ENCODE results near the gene TTLL11. TPM values are rescaled to one million over a fixed set of nuclear protein-coding genes. Genes with fewer than 3 reads are reported as not detected.

TTLL11 gene
- total RNA-seq, 3 donors from 2014 or later: 6.0 to 22.2 (median 6.4) TPM

DNA sequence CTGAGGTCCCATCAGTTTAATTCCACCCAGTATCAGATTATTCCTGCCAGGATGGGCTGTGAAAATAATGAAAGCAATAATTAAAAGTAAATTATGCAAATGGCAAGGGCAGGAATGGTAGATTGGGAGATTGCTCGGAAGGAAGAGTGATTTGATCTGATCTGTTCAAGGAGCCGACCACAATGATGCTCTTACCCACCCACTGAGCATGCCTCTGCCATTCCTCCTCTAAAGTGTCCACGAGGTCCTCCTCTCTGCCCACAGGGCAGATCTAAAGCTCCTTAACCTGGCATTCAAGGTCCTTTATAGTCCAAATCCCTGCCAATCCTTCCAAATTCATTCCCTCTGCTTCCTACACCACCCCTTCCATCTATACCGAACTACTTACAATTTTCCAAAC, 147.8 kb downstream of the TTLL11 start:
- TF ChIP-seq, protein P1, sequence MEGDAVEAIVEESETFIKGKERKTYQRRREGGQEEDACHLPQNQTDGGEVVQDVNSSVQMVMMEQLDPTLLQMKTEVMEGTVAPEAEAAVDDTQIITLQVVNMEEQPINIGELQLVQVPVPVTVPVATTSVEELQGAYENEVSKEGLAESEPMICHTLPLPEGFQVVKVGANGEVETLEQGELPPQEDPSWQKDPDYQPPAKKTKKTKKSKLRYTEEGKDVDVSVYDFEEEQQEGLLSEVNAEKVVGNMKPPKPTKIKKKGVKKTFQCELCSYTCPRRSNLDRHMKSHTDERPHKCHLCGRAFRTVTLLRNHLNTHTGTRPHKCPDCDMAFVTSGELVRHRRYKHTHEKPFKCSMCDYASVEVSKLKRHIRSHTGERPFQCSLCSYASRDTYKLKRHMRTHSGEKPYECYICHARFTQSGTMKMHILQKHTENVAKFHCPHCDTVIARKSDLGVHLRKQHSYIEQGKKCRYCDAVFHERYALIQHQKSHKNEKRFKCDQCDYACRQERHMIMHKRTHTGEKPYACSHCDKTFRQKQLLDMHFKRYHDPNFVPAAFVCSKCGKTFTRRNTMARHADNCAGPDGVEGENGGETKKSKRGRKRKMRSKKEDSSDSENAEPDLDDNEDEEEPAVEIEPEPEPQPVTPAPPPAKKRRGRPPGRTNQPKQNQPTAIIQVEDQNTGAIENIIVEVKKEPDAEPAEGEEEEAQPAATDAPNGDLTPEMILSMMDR (IDR thresholded peaks at IDR 0.05): no peak
- intact Hi-C loops (cut with DNase I, micrococcal nuclease): no loop called here
- H3K9me3 ChIP-seq: no peaks in the 10 kb centered on the region

DNA sequence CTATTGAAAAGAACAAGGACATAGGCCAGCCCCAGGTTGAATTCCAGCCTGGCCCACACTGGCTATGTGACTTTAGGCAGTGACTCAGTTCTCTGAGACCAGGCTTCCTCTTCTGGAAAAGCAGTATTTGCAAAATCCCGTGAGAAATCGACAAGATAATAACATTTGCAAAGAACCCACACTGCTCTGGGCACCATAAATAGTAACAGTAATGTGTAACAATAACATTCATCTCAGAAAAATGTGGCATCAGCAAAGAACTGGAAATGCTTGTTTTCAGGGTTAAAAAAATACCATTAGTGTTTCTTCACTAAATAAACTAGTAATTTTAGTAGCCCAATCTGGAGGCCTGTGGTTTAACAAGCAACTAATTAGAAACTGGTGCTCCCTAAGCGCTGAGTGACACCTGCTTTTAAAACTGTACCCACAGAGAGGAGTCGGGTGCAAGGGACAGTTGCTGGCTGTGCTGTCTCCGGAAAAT, 148.4 kb downstream of the TTLL11 start:
- DNase-seq (no peak), ATAC-seq (no peak)
- Histone ChIP-seq H3K4me1 (ENCODE audit: low read depth) (no peaks in the 10 kb centered on the region), H3K36me3 (ENCODE audit: low read depth) (no peaks in the 10 kb centered on the region), H3K4me3 (no peak overlapping the region), H3K9me3 (no peaks in the 10 kb centered on the region)
- intact Hi-C loops (cut with DNase I, micrococcal nuclease): no loop called here
- TF ChIP-seq, protein P1 (IDR thresholded peaks at IDR 0.05): no peak

More for the DNA sequence above, 147.8 kb downstream of the TTLL11 start:
- Histone ChIP-seq H3K4me3 (no peak overlapping the region), H3K36me3 (ENCODE audit: low read depth) (no peaks in the 10 kb centered on the region), H3K4me1 (ENCODE audit: low read depth) (no peaks in the 10 kb centered on the region)
- ATAC-seq (no peak), DNase-seq (no peak)

DNA sequence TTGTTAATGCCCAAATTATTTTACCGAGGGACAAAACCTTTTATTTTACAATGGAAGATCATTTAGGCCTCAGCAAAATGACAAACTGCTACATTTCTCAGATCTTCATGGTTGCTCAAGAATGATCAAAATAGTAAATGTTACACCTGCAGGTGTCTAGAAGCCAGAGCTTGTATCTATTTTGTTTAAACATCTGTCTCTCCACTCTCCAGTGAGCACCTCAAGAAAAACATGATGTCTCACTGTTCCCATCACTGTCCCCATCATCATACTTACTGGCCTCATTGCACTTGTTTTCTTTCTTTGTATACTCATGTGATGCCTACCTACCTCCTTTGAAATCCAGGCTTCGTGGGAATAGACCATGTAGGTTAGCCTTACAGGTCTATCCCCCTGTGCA, 149.6 kb downstream of the TTLL11 start:
- TF ChIP-seq, protein P1 (IDR thresholded peaks at IDR 0.05): no peak
- no peaks in the 10 kb centered on the region for H3K36me3 ChIP-seq (ENCODE audit: low read depth)
- intact Hi-C loops (cut with DNase I, micrococcal nuclease): no loop called here
- ATAC-seq: peak; percentile 24
- no peak for DNase-seq
- no peaks in the 10 kb centered on the region for H3K4me1 ChIP-seq (ENCODE audit: low read depth)
- H3K4me3 ChIP-seq: no peak overlapping the region
- H3K9me3 ChIP-seq: no peaks in the 10 kb centered on the region

DNA sequence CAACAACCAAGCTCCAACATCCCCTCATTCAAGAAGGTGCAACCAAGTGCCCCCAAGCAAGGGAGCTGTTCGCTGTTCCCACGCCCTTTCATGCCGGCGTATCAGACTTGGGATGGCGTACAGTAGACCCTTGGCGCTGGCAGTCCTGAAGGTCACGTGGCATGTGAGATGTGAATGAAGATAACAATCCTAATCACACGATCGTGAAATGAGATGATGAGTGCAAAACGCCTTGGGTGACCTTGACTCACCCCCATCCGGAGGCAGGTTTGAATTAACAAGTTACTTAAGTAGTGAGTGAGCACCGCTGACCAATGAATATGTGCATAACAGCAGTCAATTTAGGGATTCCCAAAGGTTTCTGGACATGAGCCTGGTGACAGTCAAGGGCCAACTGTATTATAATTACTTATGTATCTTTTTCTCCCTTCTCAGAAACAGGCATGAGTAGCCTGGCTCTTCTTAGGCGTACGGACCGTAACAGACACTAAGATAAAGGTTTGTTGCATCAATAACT, 150.2 kb downstream of the TTLL11 start:
- no peaks in the 10 kb centered on the region for H3K4me1 ChIP-seq (ENCODE audit: low read depth)
- ATAC-seq (no peak), DNase-seq (no peak)
- no peak overlapping the region for H3K4me3 ChIP-seq
- TF ChIP-seq, protein P1 (IDR thresholded peaks at IDR 0.05): no peak
- H3K36me3 ChIP-seq (ENCODE audit: low read depth): no peaks in the 10 kb centered on the region
- intact Hi-C loops (cut with DNase I, micrococcal nuclease): no loop called here
- no peaks in the 10 kb centered on the region for H3K9me3 ChIP-seq

DNA sequence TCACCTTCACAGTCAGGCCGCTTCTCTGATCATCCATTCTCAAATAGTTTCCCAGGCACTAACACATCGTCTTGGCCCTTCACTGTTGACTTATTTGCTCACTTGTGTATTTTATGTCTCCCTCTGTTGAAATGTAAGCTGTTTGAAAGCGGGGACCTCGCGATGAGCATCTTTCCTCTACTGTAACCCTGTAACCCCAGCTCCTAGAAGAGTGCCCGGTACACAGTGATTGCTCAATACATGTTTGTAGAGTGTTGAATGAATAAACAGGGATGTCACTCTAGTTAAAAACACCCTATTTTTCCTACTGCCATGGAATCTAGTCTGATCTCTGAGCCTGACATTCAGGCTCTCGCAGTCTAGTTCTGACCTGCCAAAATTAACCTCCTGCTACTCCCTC, 150.8 kb downstream of the TTLL11 start:
- Histone ChIP-seq H3K36me3 (ENCODE audit: low read depth) (no peaks in the 10 kb centered on the region), H3K4me1 (ENCODE audit: low read depth) (no peaks in the 10 kb centered on the region), H3K9me3 (no peaks in the 10 kb centered on the region), H3K4me3 (no peak overlapping the region)
- no peak for DNase-seq
- no peak for ATAC-seq
- TF ChIP-seq, protein P1 (IDR thresholded peaks at IDR 0.05): no peak
- intact Hi-C loops (cut with DNase I, micrococcal nuclease): no loop called here

DNA sequence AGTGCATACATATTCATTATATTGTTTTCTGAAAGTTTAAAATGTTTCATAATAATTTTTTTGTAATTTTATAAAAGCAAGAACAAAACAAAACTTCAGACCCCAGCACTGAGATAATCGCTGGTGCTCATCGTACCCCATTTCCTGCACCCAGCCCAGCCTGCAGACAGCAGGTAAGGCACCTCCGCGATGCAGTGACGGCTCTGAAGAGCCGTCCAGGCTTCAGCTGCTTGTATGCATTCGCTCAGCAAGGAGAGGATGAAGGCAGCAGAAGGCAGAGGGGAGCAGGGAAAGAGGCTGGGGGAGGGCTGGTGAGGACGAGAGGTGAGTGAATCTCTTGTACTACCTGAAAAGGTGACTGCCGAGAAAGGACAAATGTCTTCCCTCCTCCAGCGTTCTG, 153.5 kb downstream of the TTLL11 start:
- ATAC-seq (no peak), DNase-seq (no peak)
- no peak overlapping the region for H3K4me3 ChIP-seq
- no peaks in the 10 kb centered on the region for H3K36me3 ChIP-seq (ENCODE audit: low read depth)
- H3K9me3 ChIP-seq: no peaks in the 10 kb centered on the region
- TF ChIP-seq, protein P1 (IDR thresholded peaks at IDR 0.05): no peak
- intact Hi-C loops (cut with DNase I, micrococcal nuclease): no loop called here
- no peaks in the 10 kb centered on the region for H3K4me1 ChIP-seq (ENCODE audit: low read depth)

Measured in mucosa of descending colon (tissue), 3 donors.